ES-I3 (cell line): ENCODE results near the gene SPATA33.
"Not testable (repeated sequence)": the region's sequence is repeated elsewhere in the genome, so short reads cannot be mapped to it uniquely, and the experiment has no call there.

Source experiments
- H3K36me3 ChIP-seq: 2 replicates; pipeline ENCODE4 v1.6.1; 2013; ENCODE audit warnings: mild to moderate bottlenecking, low read length, control low read depth, moderate library complexity; ENCODE audit not compliant: insufficient read depth
- H3K4me1 ChIP-seq: 2 replicates; pipeline ENCODE4 v1.6.1; 2013; ENCODE audit warnings: mild to moderate bottlenecking, control low read depth, low read length; ENCODE audit not compliant: insufficient read depth
- H3K9ac ChIP-seq: 2 replicates; pipeline ENCODE4 v1.6.1; 2013; ENCODE audit warnings: low read depth, mild to moderate bottlenecking, low read length, moderate library complexity
- H3K9me3 ChIP-seq: 2 replicates; pipeline ENCODE4 v1.6.1; 2013; ENCODE audit warnings: mild to moderate bottlenecking, low read length, moderate library complexity; ENCODE audit not compliant: control insufficient read depth, insufficient read depth

Gene SPATA33

DNA sequence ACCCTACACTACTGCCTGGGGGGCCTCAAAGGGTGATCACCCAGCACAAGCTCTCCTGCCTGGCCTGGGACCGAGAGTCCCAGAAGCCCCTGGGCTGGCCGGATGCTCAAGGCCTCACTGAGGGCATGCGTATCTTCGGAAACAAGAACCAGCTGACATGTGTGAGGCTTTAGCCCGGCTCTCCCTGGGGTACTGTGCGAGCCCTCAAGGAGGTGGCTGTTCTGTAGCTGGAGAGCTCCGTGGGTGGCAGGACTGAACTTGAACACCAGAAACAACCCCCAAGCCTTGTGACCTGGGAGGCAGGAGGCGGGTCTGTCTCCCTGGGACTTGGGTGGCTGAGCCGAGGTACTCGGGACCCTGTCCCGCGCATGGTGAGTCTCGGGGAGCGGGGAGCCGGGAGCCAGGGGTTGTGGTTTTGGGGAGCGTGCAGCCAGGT, 37.2 kb upstream of the SPATA33 start:
- H3K9me3 ChIP-seq, result no peaks in the 10 kb centered on the region
- no peaks in the 10 kb centered on the region for H3K36me3 ChIP-seq
- H3K9ac ChIP-seq, result no peak overlapping the region
- 0 out of 2 replicates have a peak, but pooled peaks cover 3% of the 10 kb centered on the region for H3K4me1 ChIP-seq

- no peaks in the 10 kb centered on the region for H3K9me3 ChIP-seq
- H3K4me1 ChIP-seq, result 0 out of 2 replicates have a peak, but pooled peaks cover 3% of the 10 kb centered on the region
- H3K36me3 ChIP-seq, result no peaks in the 10 kb centered on the region
- no peak overlapping the region for H3K9ac ChIP-seq
These were observed 36.4 kb upstream of the SPATA33 start for GRCh38 chr16:89621136-89621697.

GRCh38 chr16:89621698-89622409, 35.8 kb upstream of the SPATA33 start:
- no peaks in the 10 kb centered on the region for H3K9me3 ChIP-seq
- 0 out of 2 replicates have a peak, but pooled peaks cover 3% of the 10 kb centered on the region for H3K4me1 ChIP-seq
- H3K9ac ChIP-seq, result no peak overlapping the region
- H3K36me3 ChIP-seq, result no peaks in the 10 kb centered on the region

DNA sequence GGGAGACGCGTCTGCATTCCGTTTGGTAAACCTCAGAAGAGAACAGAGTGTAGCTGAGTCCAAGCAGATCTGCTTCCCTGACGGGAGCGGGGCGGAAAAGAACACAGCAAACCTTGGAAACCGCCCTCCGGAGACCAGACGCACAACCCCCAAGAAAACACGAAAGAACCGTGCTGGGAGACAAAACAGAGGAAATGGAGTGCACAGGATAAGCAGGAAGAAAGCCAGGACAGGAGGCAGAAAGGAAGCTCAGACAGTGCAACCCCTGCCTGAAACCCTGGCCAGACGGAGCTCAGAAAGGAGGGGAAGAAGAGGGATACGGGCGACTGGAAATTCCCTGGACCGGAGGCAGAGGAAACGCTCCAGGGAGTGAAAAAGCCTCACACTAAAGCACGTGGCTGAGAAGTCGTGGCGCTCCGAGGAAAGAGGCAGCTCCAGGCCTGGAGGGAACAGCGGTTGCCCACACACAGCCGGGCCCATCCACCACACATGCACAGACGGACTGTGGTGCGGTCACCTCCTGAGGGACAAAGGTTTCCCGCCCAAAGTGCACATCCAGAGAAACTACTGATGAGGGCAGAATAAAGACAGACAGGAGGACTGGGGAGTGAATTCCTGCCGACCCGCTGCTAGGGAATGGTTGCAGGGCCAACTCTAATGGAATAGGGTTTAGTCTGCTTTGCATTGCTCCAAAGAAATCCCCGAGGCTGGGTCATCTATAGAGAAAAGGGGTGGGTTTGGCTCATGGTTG, 34.0 kb upstream of the SPATA33 start:
- Histone ChIP-seq H3K4me1 (0 out of 2 replicates have a peak, but pooled peaks cover 3% of the 10 kb centered on the region), H3K9me3 (no peaks in the 10 kb centered on the region), H3K36me3 (no peaks in the 10 kb centered on the region), H3K9ac (no peak overlapping the region)

DNA sequence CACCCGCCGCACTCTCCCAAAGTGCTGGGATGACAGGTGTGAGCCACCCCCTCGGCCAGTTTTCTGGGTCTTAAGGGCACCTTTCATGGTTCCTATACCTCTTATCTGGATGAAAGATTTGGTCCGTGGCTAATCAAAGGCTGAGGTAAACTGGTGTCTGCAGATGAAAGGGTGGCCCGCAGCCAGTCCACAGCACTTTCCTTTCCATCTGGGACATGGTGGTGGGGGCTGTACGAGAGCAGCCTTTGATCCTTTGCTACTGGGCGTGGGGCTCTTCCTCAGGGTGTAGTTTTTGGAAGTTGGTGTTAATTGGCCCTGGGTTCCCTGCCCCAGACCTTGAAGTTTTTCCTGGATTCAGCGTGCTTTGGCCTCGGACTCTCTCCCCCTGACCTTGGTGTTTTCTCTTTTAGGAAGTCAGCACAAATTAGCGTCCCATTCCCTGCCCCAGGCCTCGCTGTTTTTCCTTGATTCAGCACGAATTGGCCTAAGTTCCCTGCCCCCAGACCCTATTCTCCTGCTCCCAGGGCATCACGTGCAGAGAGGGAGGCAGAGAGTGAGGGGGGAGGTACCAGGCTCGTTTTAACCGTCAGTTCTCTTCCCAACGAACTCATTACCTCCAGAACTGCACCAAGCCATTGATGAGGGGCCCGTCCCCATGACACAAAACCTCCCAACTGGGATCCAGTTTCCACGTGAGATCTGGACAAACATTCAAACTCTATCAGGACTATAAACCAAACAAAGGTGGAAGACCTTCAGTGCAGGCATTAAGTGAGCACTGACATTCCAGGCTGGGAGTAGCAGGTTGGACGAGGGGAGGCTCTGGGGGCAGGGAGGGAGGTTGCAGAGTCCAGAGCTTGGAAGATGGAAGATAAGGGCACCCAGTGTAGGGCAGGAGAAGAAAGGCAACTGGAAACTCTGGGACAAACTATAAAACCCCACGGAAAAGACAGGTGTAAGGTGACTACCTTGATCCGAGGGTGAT, 32.6 kb upstream of the SPATA33 start:
- H3K9me3 ChIP-seq, result no peaks in the 10 kb centered on the region
- H3K4me1 ChIP-seq, result 0 out of 2 replicates have a peak, but pooled peaks cover 3% of the 10 kb centered on the region
- H3K9ac ChIP-seq, result no peak overlapping the region
- no peaks in the 10 kb centered on the region for H3K36me3 ChIP-seq

DNA sequence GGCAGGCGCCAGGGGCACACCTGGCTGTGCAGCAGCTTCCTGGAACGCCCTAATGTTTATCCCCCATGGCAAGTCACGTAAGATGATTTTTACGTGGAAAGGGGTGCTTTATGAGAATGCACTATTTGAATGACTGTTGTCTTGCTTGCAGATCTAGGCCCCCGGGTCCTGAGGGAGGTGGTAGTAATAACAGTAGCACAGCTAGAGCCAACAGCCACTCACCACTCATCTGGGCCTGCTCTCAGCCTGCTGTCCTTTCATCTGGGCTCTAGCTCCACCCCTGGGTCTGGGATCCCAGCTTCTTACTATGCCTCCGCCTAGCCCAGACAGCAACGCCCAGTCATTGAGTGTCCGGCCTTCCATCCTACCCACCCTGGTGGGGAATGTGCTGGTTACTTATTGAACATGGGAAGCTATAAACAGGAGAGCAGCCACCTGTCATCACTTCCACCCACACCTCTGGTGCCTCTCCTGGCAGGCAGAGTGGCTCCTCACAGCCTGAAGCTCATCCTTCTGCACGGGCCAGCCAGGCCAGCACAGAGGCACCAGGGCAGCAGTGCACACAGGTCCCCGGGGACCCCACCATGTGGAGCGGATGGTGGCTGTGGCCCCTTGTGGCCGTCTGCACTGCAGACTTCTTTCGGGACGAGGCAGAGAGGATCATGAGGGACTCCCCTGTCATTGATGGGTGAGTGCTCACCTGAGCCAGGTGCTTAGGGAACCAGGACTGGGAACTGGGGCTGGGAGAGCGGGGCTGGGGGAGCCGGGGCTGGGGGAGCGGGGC, 27.6 kb upstream of the SPATA33 start:
- H3K9ac ChIP-seq, result no peak overlapping the region

GRCh38 chr16:89633064-89633631, 24.5 kb upstream of the SPATA33 start:
- no peaks in the 10 kb centered on the region for H3K36me3 ChIP-seq
- H3K9me3 ChIP-seq, result no peaks in the 10 kb centered on the region
- H3K9ac ChIP-seq, result no peak overlapping the region
- H3K4me1 ChIP-seq, result no peaks in the 10 kb centered on the region

More for the DNA sequence above, 27.6 kb upstream of the SPATA33 start:
- 0 out of 2 replicates have a peak, but pooled peaks cover 3% of the 10 kb centered on the region for H3K4me1 ChIP-seq
- H3K36me3 ChIP-seq, result no peaks in the 10 kb centered on the region
- H3K9me3 ChIP-seq, result no peaks in the 10 kb centered on the region

DNA sequence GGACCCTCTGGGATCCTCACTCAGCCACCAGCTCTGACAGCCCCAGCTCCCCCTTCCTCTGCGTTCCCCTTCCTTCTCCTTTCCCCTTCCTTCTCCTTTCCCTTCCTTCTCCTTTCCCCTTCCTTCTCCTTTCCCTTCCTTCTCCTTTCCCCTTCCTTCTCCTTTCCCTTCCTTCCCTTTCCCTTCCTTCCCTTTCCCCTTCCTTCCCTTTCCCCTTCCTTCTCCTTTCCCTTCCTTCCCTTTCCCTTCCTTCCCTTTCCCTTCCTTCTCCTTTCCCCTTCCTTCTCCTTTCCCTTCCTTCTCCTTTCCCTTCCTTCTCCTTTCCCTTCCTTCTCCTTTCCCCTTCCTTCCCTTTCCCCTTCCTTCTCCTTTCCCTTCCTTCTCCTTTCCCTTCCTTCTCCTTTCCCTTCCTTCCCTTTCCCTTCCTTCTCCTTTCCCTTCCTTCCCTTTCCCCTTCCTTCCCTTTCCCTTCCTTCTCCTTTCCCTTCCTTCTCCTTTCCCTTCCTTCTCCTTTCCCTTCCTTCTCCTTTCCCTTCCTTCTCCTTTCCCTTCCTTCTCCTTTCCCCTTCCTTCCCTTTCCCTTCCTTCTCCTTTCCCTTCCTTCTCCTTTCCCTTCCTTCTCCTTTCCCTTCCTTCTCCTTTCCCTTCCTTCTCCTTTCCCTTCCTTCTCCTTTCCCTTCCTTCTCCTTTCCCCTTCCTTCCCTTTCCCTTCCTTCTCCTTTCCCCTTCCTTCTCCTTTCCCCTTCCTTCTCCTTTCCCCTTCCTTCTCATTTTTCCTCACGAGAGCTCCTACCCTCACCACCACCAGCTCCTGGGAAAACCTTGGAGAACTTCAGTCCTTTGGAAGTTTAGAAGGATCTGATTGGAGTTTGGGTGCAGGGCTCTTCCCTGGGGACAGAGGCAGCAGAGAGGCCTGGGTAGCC, 22.9 kb upstream of the SPATA33 start:
- not testable (repeated sequence) for H3K4me1 ChIP-seq, H3K9me3 ChIP-seq, H3K9ac ChIP-seq, H3K36me3 ChIP-seq

- no peaks in the 10 kb centered on the region for H3K36me3 ChIP-seq
- no peaks in the 10 kb centered on the region for H3K9me3 ChIP-seq
- no peak overlapping the region for H3K9ac ChIP-seq
- no peaks in the 10 kb centered on the region for H3K4me1 ChIP-seq
These were observed 21.0 kb upstream of the SPATA33 start for GRCh38 chr16:89636663-89637062.

DNA sequence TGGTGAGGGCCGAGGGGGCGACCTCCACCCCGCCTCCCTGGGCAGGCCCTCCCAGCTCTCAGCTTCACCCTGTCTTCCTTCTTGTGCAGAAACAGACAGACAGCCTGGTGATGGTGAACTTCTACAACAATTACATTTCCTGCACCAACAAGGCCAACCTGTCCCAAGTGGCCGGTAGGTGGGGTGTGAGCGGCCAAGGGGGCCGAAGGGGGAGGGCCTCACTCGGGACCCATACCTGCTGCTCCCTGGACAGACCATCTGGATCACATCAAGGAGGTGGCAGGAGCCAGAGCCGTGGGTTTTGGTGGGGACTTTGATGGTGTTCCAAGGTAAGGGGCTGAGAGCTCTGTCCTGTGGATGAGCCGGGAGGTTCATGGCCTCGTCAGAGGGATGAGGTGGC, 20.3 kb upstream of the SPATA33 start:
- Histone ChIP-seq H3K9ac (no peak overlapping the region), H3K4me1 (no peaks in the 10 kb centered on the region), H3K36me3 (no peaks in the 10 kb centered on the region), H3K9me3 (no peaks in the 10 kb centered on the region)

GRCh38 chr16:89638455-89638854, 19.2 kb upstream of the SPATA33 start:
- Histone ChIP-seq H3K9me3 (no peaks in the 10 kb centered on the region), H3K9ac (no peak overlapping the region), H3K4me1 (no peaks in the 10 kb centered on the region), H3K36me3 (no peaks in the 10 kb centered on the region)

- H3K4me1 ChIP-seq, result no peaks in the 10 kb centered on the region
These were observed 18.3 kb upstream of the SPATA33 start for GRCh38 chr16:89639385-89639784.

More at GRCh38 chr16:89639385-89639784, 18.3 kb upstream of the SPATA33 start:
- Histone ChIP-seq H3K36me3 (no peaks in the 10 kb centered on the region), H3K9me3 (no peaks in the 10 kb centered on the region), H3K9ac (no peak overlapping the region)
